Measurements from ENCODE around the gene TMEM219. TPM values are rescaled to one million over a fixed set of nuclear protein-coding genes. Genes with fewer than 3 reads are reported as not detected.

Gene TMEM219
- total RNA-seq, 1 experiment from 2014 or later, result 57.7 TPM

DNA sequence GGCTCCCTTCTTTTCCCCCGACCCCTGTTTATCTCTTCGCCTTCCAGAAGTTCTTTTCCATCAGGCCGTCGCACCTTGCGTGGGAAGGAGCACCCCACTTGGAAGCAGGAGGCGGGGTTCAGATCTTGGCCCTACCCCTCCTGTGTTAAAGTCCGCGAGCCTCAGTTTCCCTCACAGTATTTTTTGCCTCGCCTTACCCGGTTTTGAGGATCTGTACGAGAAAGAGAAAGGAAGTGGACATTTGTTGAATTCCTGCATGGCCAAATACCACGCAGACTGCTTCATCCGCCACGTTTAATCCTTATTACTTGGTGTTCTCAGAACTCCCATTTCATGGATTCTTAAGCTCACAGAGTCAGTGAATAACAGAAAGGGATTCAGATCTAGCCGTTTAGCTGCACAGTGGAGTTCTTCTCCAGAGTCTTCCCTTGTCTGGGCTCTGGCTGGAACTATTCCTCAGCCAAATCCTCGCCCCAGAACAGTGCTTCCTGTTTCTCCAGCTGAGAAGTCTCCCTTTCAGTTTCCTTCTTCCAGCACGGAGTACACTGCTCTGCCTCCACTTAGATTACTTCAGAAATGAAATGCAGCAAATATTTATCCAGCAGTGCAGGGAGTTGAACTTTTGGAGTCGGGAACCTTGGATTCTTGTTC, 590 bp downstream of the TMEM219 start:
- no peaks in the 10 kb centered on the region for H3K27me3 Mint-ChIP-seq (ENCODE audit: insufficient read depth, unreplicated experiment)
- TSS peak; percentile 76 for BruUV-seq (replicated peaks)

DNA sequence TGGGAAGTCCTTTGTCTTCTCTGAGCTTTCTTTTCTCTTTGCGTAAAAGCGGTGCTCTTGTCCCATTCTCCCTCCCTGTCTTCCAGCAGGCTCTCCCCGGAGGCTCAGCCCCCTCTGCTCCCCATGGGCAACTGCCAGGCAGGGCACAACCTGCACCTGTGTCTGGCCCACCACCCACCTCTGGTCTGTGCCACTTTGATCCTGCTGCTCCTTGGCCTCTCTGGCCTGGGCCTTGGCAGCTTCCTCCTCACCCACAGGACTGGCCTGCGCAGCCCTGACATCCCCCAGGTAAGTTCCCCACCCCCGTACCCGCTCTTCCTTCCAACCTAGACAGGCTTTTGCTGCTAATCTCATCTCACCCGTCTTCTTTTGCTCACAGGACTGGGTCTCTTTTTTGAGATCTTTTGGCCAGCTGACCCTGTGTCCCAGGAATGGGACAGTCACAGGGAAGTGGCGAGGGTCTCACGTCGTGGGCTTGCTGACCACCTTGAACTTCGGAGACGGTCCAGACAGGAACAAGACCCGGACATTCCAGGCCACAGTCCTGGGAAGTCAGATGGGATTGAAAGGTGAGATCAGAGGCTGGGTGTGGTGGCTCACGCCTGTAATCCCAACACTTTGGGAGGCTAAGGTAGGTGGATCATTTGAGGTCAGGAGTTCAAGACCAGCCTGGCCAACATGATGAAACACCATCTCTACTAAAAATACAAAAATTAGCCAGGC, 1.3 kb downstream of the TMEM219 start:
- H3K4me1 Mint-ChIP-seq (ENCODE audit: low read depth, unreplicated experiment), result peaks cover 8% of the 10 kb centered on the region
- H3K4me1 ChIP-seq, result no peaks in the 10 kb centered on the region
- DNase-seq, result no peak
- no peaks in the 10 kb centered on the region for H3K9me3 Mint-ChIP-seq (ENCODE audit: unreplicated experiment)
- no peaks in the 10 kb centered on the region for H3K9me3 ChIP-seq
- H3K27ac Mint-ChIP-seq (ENCODE audit: unreplicated experiment), result peak overlapping the region; percentile 79
- no peak overlapping the region for H3K4me3 ChIP-seq (ENCODE audit: low read depth, low read length)
- POLR2A ChIA-PET, result interaction anchor here (0.9 kb wide), 1 partner anchor 10 kb away, joined by 6 read pairs; the partner anchor contains the start of gene TAOK2
- no peaks in the 10 kb centered on the region for H3K36me3 ChIP-seq (ENCODE audit: control insufficient read depth, insufficient read depth, low read length)
- no peaks in the 10 kb centered on the region for H3K27me3 ChIP-seq (replicated peaks; ENCODE audit: control insufficient read depth, insufficient read depth, low read length)
- CTCF ChIA-PET, result no interaction called here
- no peaks in the 10 kb centered on the region for H3K27me3 Mint-ChIP-seq (ENCODE audit: insufficient read depth, unreplicated experiment)
- TF ChIP-seq, protein P1, sequence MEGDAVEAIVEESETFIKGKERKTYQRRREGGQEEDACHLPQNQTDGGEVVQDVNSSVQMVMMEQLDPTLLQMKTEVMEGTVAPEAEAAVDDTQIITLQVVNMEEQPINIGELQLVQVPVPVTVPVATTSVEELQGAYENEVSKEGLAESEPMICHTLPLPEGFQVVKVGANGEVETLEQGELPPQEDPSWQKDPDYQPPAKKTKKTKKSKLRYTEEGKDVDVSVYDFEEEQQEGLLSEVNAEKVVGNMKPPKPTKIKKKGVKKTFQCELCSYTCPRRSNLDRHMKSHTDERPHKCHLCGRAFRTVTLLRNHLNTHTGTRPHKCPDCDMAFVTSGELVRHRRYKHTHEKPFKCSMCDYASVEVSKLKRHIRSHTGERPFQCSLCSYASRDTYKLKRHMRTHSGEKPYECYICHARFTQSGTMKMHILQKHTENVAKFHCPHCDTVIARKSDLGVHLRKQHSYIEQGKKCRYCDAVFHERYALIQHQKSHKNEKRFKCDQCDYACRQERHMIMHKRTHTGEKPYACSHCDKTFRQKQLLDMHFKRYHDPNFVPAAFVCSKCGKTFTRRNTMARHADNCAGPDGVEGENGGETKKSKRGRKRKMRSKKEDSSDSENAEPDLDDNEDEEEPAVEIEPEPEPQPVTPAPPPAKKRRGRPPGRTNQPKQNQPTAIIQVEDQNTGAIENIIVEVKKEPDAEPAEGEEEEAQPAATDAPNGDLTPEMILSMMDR (IDR thresholded peaks at IDR 0.05; ENCODE audit: insufficient read depth in 1 of 2, low read depth in 1 of 2, low read length in 1 of 2, severe bottlenecking in 1 of 2, unreplicated experiment in 1 of 2), result no peak
- H3K4me3 Mint-ChIP-seq (ENCODE audit: unreplicated experiment), result peak overlapping the region; percentile 79
- no TSS peak for BruUV-seq (replicated peaks)
- intact Hi-C loops (cut with micrococcal nuclease; ENCODE audit: unreplicated experiment), result loop anchor here (2.0 kb wide), 1 partner anchor 36 kb away; the partner anchor contains the start of gene KCTD13
- H3K36me3 Mint-ChIP-seq (ENCODE audit: insufficient read depth, unreplicated experiment), result peaks cover 6% of the 10 kb centered on the region

More for the DNA sequence above, 590 bp downstream of the TMEM219 start:
- DNase-seq, result no peak
- intact Hi-C loops (cut with micrococcal nuclease; ENCODE audit: unreplicated experiment), result loop anchor here (1.0 to 2.0 kb wide), 2 partner anchors 33 to 36 kb away; partner anchors contain the start of genes HIRIP3 and KCTD13
- peak overlapping the region; percentile 79 for H3K4me3 Mint-ChIP-seq (ENCODE audit: unreplicated experiment)
- Histone ChIP-seq H3K4me3 (ENCODE audit: low read depth, low read length) (peak overlapping the region; percentile 78), H3K9me3 (no peaks in the 10 kb centered on the region), H3K4me1 (no peaks in the 10 kb centered on the region), H3K27me3 (replicated peaks; ENCODE audit: control insufficient read depth, insufficient read depth, low read length) (no peaks in the 10 kb centered on the region), H3K36me3 (ENCODE audit: control insufficient read depth, insufficient read depth, low read length) (no peaks in the 10 kb centered on the region)
- no peaks in the 10 kb centered on the region for H3K9me3 Mint-ChIP-seq (ENCODE audit: unreplicated experiment)
- peaks cover 5% of the 10 kb centered on the region for H3K36me3 Mint-ChIP-seq (ENCODE audit: insufficient read depth, unreplicated experiment)
- peak overlapping the region; percentile 79 for H3K27ac Mint-ChIP-seq (ENCODE audit: unreplicated experiment)
- ChIA-PET CTCF (interaction anchor here (0.6 to 1.6 kb wide), 9 partner anchors 11 to 155 kb away, joined by 3 to 9 read pairs (median 4); partner anchors contain the start of genes CDIPT, KCTD13, SEZ6L2 and TAOK2), POLR2A (interaction anchor here (0.6 to 1.6 kb wide), 6 partner anchors 11 to 688 kb away, joined by 3 to 18 read pairs (median 8); partner anchors contain the start of genes KCTD13 and TAOK2)
- TF ChIP-seq, protein P1 (IDR thresholded peaks at IDR 0.05; ENCODE audit: insufficient read depth in 1 of 2, low read depth in 1 of 2, low read length in 1 of 2, severe bottlenecking in 1 of 2, unreplicated experiment in 1 of 2), result no peak
- peaks cover 8% of the 10 kb centered on the region for H3K4me1 Mint-ChIP-seq (ENCODE audit: low read depth, unreplicated experiment)

DNA sequence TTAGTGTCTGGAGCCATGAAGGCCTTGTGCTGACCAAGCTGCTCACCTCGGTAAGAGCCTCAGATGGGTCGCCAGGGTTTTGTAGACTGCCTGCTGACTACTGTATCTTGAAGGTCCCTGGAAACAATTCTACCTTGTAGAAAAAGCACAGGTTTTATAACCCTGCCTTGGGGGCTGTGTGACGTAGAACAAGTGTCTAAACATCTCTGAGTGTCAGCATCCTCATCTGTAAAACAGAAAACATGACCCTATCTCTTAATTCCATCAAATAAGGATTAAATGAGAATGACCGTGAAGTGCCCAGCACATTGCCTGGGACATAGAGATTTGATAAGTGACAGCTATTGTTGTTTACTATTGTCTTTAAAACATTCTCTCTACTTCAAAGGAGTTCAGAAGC, 6.3 kb downstream of the TMEM219 start:
- no TSS peak for BruUV-seq (replicated peaks)
- H3K4me1 Mint-ChIP-seq (ENCODE audit: low read depth, unreplicated experiment), result peaks cover under 1% of the 10 kb centered on the region
- 0 out of 2 replicates have a peak, but pooled peaks cover 4% of the 10 kb centered on the region for H3K4me1 ChIP-seq
- CTCF ChIA-PET, result no interaction called here
- POLR2A ChIA-PET, result no interaction called here
- no peak overlapping the region for H3K27ac Mint-ChIP-seq (ENCODE audit: unreplicated experiment)
- intact Hi-C loops (cut with micrococcal nuclease; ENCODE audit: unreplicated experiment), result no loop called here
- H3K27me3 ChIP-seq (replicated peaks; ENCODE audit: control insufficient read depth, insufficient read depth, low read length), result no peaks in the 10 kb centered on the region
- no peaks in the 10 kb centered on the region for H3K36me3 ChIP-seq (ENCODE audit: control insufficient read depth, insufficient read depth, low read length)
- H3K4me3 ChIP-seq (ENCODE audit: low read depth, low read length), result no peak overlapping the region
- DNase-seq, result no peak
- H3K4me3 Mint-ChIP-seq (ENCODE audit: unreplicated experiment), result no peak overlapping the region
- no peaks in the 10 kb centered on the region for H3K27me3 Mint-ChIP-seq (ENCODE audit: insufficient read depth, unreplicated experiment)
- TF ChIP-seq, protein P1 (IDR thresholded peaks at IDR 0.05; ENCODE audit: insufficient read depth in 1 of 2, low read depth in 1 of 2, low read length in 1 of 2, severe bottlenecking in 1 of 2, unreplicated experiment in 1 of 2), result no peak
- peaks cover 33% of the 10 kb centered on the region for H3K36me3 Mint-ChIP-seq (ENCODE audit: insufficient read depth, unreplicated experiment)
- no peaks in the 10 kb centered on the region for H3K9me3 ChIP-seq
- no peaks in the 10 kb centered on the region for H3K9me3 Mint-ChIP-seq (ENCODE audit: unreplicated experiment)
